SK-N-SH (cell line): ENCODE results near the gene SALL3. TPM values are rescaled to one million over a fixed set of nuclear protein-coding genes. Genes with fewer than 3 reads are reported as not detected.

Source experiments
- CTCF ChIA-PET: fragments of 300-600, 350-600 bp; formaldehyde crosslinking; extraction: SDS; loops from one replicate; lab custom pipeline; 2021; lab: Yijun Ruan, JAX
- POLR2A ChIA-PET: fragments of 350-600 bp; sonication (Branson Sonifier 250); formaldehyde crosslinking; extraction: SDS; loops from one replicate; lab custom pipeline; 2020; ENCODE audit warnings: antibody characterized with exemption, inconsistent platforms; lab: Yijun Ruan, JAX
- DNase-seq: peaks from one replicate; pipeline ENCODE4 v3.0.0; 2012
- H2AFZ ChIP-seq: fragments of 200-600 bp; sonication (generic); 2 replicates; pipeline ENCODE4 v1.8.1; 2016; ENCODE audit warnings: antibody characterized with exemption, mild to moderate bottlenecking, low read depth
- H3F3A ChIP-seq: fragments of 200-600 bp; sonication (generic); replicated peaks from 2 replicates; pipeline ENCODE3; 2016; ENCODE audit warnings: antibody characterized with exemption, mild to moderate bottlenecking; ENCODE audit not compliant: insufficient read depth
- H3K27ac ChIP-seq, 2 experiments: fragments of 200-500 bp in 1 of 2; fragments of 200-600 bp in 1 of 2; sonication (Bioruptor generic) in 1 of 2; sonication (generic), shearing (Covaris generic) in 1 of 2; 2 replicates each; pipeline versions ENCODE4 v1.5.1 to v1.6.1; 2014 to 2016; ENCODE audit warnings: low read depth in 2 of 2, inconsistent platforms in 1 of 2, low read length in 1 of 2, mild to moderate bottlenecking in 1 of 2, mixed read lengths in 1 of 2
- H3K27me3 ChIP-seq: fragments of 200-600 bp; sonication (generic), shearing (Covaris generic); 2 replicates; pipeline ENCODE4 v1.6.1; 2016; ENCODE audit warnings: mixed run types; ENCODE audit not compliant: insufficient read depth
- H3K36me3 ChIP-seq, 2 experiments: fragments of 200-500 bp in 1 of 2; fragments of 200-600 bp in 1 of 2; sonication (Bioruptor generic) in 1 of 2; sonication (generic) in 1 of 2; replicated peaks in 1 of 2; 2 replicates each; pipeline versions ENCODE3 to v1.5.1; 2014 to 2016; ENCODE audit warnings: low read length in 1 of 2, mild to moderate bottlenecking in 1 of 2; ENCODE audit not compliant: insufficient read depth in 2 of 2, control insufficient read depth in 1 of 2
- H3K4me1 ChIP-seq, 2 experiments: fragments of 200-500 bp in 1 of 2; fragments of 200-600 bp in 1 of 2; sonication (Bioruptor generic) in 1 of 2; sonication (generic), shearing (Covaris generic) in 1 of 2; 2 replicates each; pipeline versions ENCODE4 v1.5.1 to v1.6.1; 2014 to 2016; ENCODE audit warnings: low read depth in 1 of 2, low read length in 1 of 2, mixed run types in 1 of 2; ENCODE audit not compliant: insufficient read depth in 2 of 2, control insufficient read depth in 1 of 2
- H3K4me2 ChIP-seq: fragments of 200-600 bp; sonication (generic), shearing (Covaris generic); 2 replicates; pipeline ENCODE4 v1.6.1; 2017; ENCODE audit warnings: mixed run types
- H3K4me3 ChIP-seq, 2 experiments: fragments of 200-500 bp in 1 of 2; fragments of 200-600 bp in 1 of 2; sonication (Bioruptor generic) in 1 of 2; sonication (generic), shearing (Covaris generic) in 1 of 2; 2 replicates each; pipeline versions ENCODE4 v1.5.1 to v1.8.1; 2014 to 2016; ENCODE audit warnings: low read depth in 2 of 2, inconsistent platforms in 1 of 2, low read length in 1 of 2, mild to moderate bottlenecking in 1 of 2, mixed read lengths in 1 of 2, moderate library complexity in 1 of 2
- H3K79me2 ChIP-seq: fragments of 200-600 bp; sonication (generic); 2 replicates; pipeline ENCODE4 v1.8.1; 2017; ENCODE audit warnings: mild to moderate bottlenecking; ENCODE audit not compliant: insufficient read depth
- H3K9ac ChIP-seq: fragments of 200-600 bp; sonication (generic); 2 replicates; pipeline ENCODE4 v1.6.1; 2017; ENCODE audit warnings: mixed run types
- H3K9me2 ChIP-seq: fragments of 200-600 bp; sonication (generic); 2 replicates; pipeline ENCODE4 v1.6.1; 2017; ENCODE audit warnings: mixed run types
- H3K9me3 ChIP-seq: fragments of 200-600 bp; sonication (generic); 2 replicates; pipeline ENCODE4 v1.6.1; 2017; ENCODE audit warnings: mixed run types, mild to moderate bottlenecking, moderate library complexity
- H4K20me1 ChIP-seq: fragments of 200-600 bp; sonication (generic); 2 replicates; pipeline ENCODE4 v1.6.1; 2017; ENCODE audit warnings: mild to moderate bottlenecking, mixed run types; ENCODE audit not compliant: insufficient read depth
- CHD2 ChIP-seq: fragments of 150-350 bp; IDR thresholded peaks from 2 replicates; pipeline ENCODE4 v1.6.1; 2018; ENCODE audit warnings: low read length; ENCODE audit not compliant: partially characterized antibody
- ELF1 ChIP-seq: IDR thresholded peaks from 2 replicates; pipeline ENCODE4 v1.4.0; 2012
- EP300 ChIP-seq, 2 experiments: IDR thresholded peaks; 2 replicates each; pipeline versions ENCODE4 v1.4.0 to v1.6.1; 2012; ENCODE audit warnings: borderline replicate concordance in 1 of 2, low read depth in 1 of 2, low read length in 1 of 2
- FOXJ3 ChIP-seq: sonication (generic); formaldehyde crosslinking; IDR thresholded peaks from 2 replicates; pipeline ENCODE4 v1.5.1; 2020; ENCODE audit warnings: mild to moderate bottlenecking, missing genetic modification reagents
- FOXM1 ChIP-seq: IDR thresholded peaks from 2 replicates; pipeline ENCODE4 v1.4.0; 2012; ENCODE audit warnings: low read depth, mild to moderate bottlenecking
- GABPA ChIP-seq: IDR thresholded peaks from 2 replicates; pipeline ENCODE4 v1.4.0; 2012; ENCODE audit warnings: low read depth, mild to moderate bottlenecking
- IRF3 ChIP-seq: fragments of 150-350 bp; IDR thresholded peaks from 2 replicates; pipeline ENCODE4 v1.6.1; 2016; ENCODE audit warnings: mild to moderate bottlenecking, low read depth, low read length
- MAX ChIP-seq: IDR thresholded peaks from 2 replicates; pipeline ENCODE4 v1.4.0; 2012; ENCODE audit warnings: low read depth
- MEF2A ChIP-seq: IDR thresholded peaks from 2 replicates; pipeline ENCODE4 v1.4.0; 2012; ENCODE audit warnings: low read depth, borderline replicate concordance
- MXI1 ChIP-seq: IDR thresholded peaks from 2 replicates; pipeline ENCODE4 v1.6.1; 2012; ENCODE audit warnings: mild to moderate bottlenecking, low read depth, low read length, improper control_type of control experiment
- NRF1 ChIP-seq: IDR thresholded peaks from 2 replicates; pipeline ENCODE4 v1.6.1; 2012; ENCODE audit warnings: low read depth, mild to moderate bottlenecking, low read length
- PBX3 ChIP-seq: IDR thresholded peaks from 2 replicates; pipeline ENCODE4; 2012
- RCOR1 ChIP-seq: fragments of 150-350 bp; IDR thresholded peaks from 2 replicates; pipeline ENCODE4 v1.6.1; 2017; ENCODE audit warnings: antibody characterized with exemption, low read length
- REST ChIP-seq: IDR thresholded peaks from 2 replicates; pipeline ENCODE4 v1.6.1; 2012; ENCODE audit warnings: mild to moderate bottlenecking, low read depth, low read length, moderate library complexity
- RXRA ChIP-seq: IDR thresholded peaks from 2 replicates; pipeline ENCODE4 v1.4.0; 2012; ENCODE audit warnings: low read depth, mild to moderate bottlenecking, borderline replicate concordance
- SIN3A ChIP-seq: IDR thresholded peaks from 2 replicates; pipeline ENCODE4 v1.6.1; 2012; ENCODE audit warnings: low read depth, mild to moderate bottlenecking, low read length, moderate library complexity, borderline replicate concordance
- SMC3 ChIP-seq: IDR thresholded peaks from 2 replicates; pipeline ENCODE4 v1.6.1; 2012; ENCODE audit warnings: low read depth, low read length, improper control_type of control experiment
- TCF12 ChIP-seq: IDR thresholded peaks from 2 replicates; pipeline ENCODE4 v1.4.0; 2012
- TEAD4 ChIP-seq: IDR thresholded peaks from 2 replicates; pipeline ENCODE4 v1.4.0; 2012; ENCODE audit warnings: mild to moderate bottlenecking, borderline replicate concordance; ENCODE audit not compliant: insufficient read depth
- USF1 ChIP-seq: IDR thresholded peaks from 2 replicates; pipeline ENCODE4 v1.4.0; 2012; ENCODE audit warnings: low read depth, borderline replicate concordance
- WGBS: methylation state at CpG from one replicate; pipeline ENCODE4 v1.1.6; 2017; ENCODE audit warnings: low lambda C conversion rate; 5-methylcytosine and 5-hydroxymethylcytosine counted together
- polyA plus RNA-seq, 3 experiments: library from polyadenylated mRNA; depleted of rRNA; stranded (reverse); fragments of >200 nt; gene quantifications; 2 replicates each; pipeline ENCODE4 v1.2.3, GENCODE V29; 2012

SALL3 gene
- polyA plus RNA-seq, 1 of the 3 experiments (the other 2 are of a cell fraction) = not detected

GRCh38 chr18:78934003-78934402 is 45.6 kb upstream of the SALL3 start:
- ChIA-PET POLR2A (no interaction called here), CTCF (no interaction called here)
- WGBS = 0% methylated on average over 5 of the region's 22 CpGs
- Histone ChIP-seq H2AFZ (no peak overlapping the region), H3K9me2 (no peaks in the 10 kb centered on the region), H3K9me3 (no peaks in the 10 kb centered on the region), H3K79me2 (no peaks in the 10 kb centered on the region), H3K27me3 (peaks cover 68% of the 10 kb centered on the region), H3F3A (no peaks in the 10 kb centered on the region), H3K27ac (no peak overlapping the region), H3K9ac (no peak overlapping the region), H3K4me3 (no peak overlapping the region), H3K4me1 (no peaks in the 10 kb centered on the region), H3K36me3 (no peaks in the 10 kb centered on the region), H4K20me1 (no peaks in the 10 kb centered on the region), H3K4me2 (no peak overlapping the region)
- TF ChIP-seq GABPA = no peak
- TF ChIP-seq MAX = no peak
- TF ChIP-seq MEF2A = no peak
- no peak for TF ChIP-seq TCF12
- no peak for TF ChIP-seq EP300 (IDR thresholded peaks at IDR 0.05; ENCODE audit: borderline replicate concordance in 1 of 2, low read depth in 1 of 2, low read length in 1 of 2)
- no peak for TF ChIP-seq RCOR1
- TF ChIP-seq FOXM1 = no peak
- no peak for TF ChIP-seq TEAD4
- TF ChIP-seq NRF1 = no peak
- TF ChIP-seq CHD2 = no peak
- DNase-seq = no peak

- Histone ChIP-seq H3K9me3 (no peaks in the 10 kb centered on the region), H3K27ac (no peak overlapping the region), H3K4me3 (no peak overlapping the region), H3F3A (no peaks in the 10 kb centered on the region), H3K4me2 (no peak overlapping the region), H2AFZ (no peak overlapping the region), H3K9me2 (no peaks in the 10 kb centered on the region), H3K27me3 (peaks cover 66% of the 10 kb centered on the region), H3K36me3 (no peaks in the 10 kb centered on the region), H4K20me1 (no peaks in the 10 kb centered on the region), H3K79me2 (no peaks in the 10 kb centered on the region), H3K4me1 (no peaks in the 10 kb centered on the region), H3K9ac (no peak overlapping the region)
- TF ChIP-seq MEF2A = no peak
- TF ChIP-seq MAX = no peak
- no peak for TF ChIP-seq FOXM1
- TF ChIP-seq SIN3A = no peak
- no peak for TF ChIP-seq USF1
- no peak for TF ChIP-seq TEAD4
- TF ChIP-seq ELF1 = no peak
- TF ChIP-seq FOXJ3 = no peak
- no peak for TF ChIP-seq NRF1
- TF ChIP-seq IRF3 = no peak
- no peak for TF ChIP-seq TCF12
- TF ChIP-seq SMC3 = no peak
- TF ChIP-seq GABPA = no peak
- no peak for TF ChIP-seq MXI1
- TF ChIP-seq RXRA = no peak
- TF ChIP-seq REST = no peak
- TF ChIP-seq PBX3 = no peak
- WGBS = 39% methylated on average over 19 of the region's 20 CpGs
- CTCF ChIA-PET = no interaction called here
- POLR2A ChIA-PET = no interaction called here
- DNase-seq = no peak
These were observed 44.9 kb upstream of the SALL3 start for GRCh38 chr18:78934551-78935225.
